Heart right ventricle (tissue), 16 donors: ENCODE measurements around the gene NAA30. TPM values are rescaled to one million over a fixed set of nuclear protein-coding genes. Genes with fewer than 3 reads are reported as not detected.
A peak's percentile ranks its signal among the peaks of the same experiment; 100 is the strongest.
"Not testable (repeated sequence)": the region's sequence is repeated elsewhere in the genome, so short reads cannot be mapped to it uniquely, and the experiment has no call there.

ENCODE experiments used
- ATAC-seq, 8 donors: fragments of 200-7000 bp; cut with Tn5 transposase; one replicate each; pipeline ENCODE4 v1.9.1; 2020; ENCODE audit warnings: mild to moderate bottlenecking in 8 of 8, moderate library complexity in 8 of 8, moderate number of reproducible peaks in 1 of 8
- DNase-seq, 2 donors: peaks; one replicate each; pipeline ENCODE4 v3.0.0-alpha.2; 2020
- H3K27ac ChIP-seq, 10 donors: fragments of 200-600 bp; sonication (generic) in 2 of 10; one replicate each; pipeline versions ENCODE4 v1.5.0 to v1.8.0; 2020 to 2022; ENCODE audit warnings: mild to moderate bottlenecking in 3 of 10
- H3K27me3 ChIP-seq, 7 donors: fragments of 200-600 bp; one replicate each; pipeline ENCODE4 v1.8.0; 2021 to 2022; ENCODE audit warnings: mild to moderate bottlenecking in 2 of 7
- H3K36me3 ChIP-seq, 9 donors: fragments of 200-600 bp; sonication (generic) in 1 of 9; one replicate each; pipeline versions ENCODE4 v1.5.0 to v1.8.0; 2020 to 2022; ENCODE audit warnings: mild to moderate bottlenecking in 2 of 9
- H3K4me1 ChIP-seq, 9 donors: fragments of 200-600 bp; sonication (generic) in 1 of 9; one replicate each; pipeline versions ENCODE4 v1.5.0 to v1.8.0; 2020 to 2022; ENCODE audit warnings: mild to moderate bottlenecking in 4 of 9
- H3K4me3 ChIP-seq, 10 donors: fragments of 200-600 bp; sonication (generic) in 2 of 10; one replicate each; pipeline versions ENCODE4 v1.5.0 to v1.8.0; 2020 to 2022; ENCODE audit warnings: mild to moderate bottlenecking in 7 of 10, moderate library complexity in 2 of 10
- H3K9me3 ChIP-seq, 11 donors: fragments of 200-600 bp in 10 of 11; sonication (generic) in 2 of 11; one replicate each; pipeline versions ENCODE4 v1.5.0 to v1.8.0; 2013 to 2022; ENCODE audit warnings: mild to moderate bottlenecking in 2 of 11, control low read depth in 1 of 11, moderate library complexity in 1 of 11
- CTCF ChIP-seq, 9 donors: fragments of 200-600 bp; sonication (generic) in 2 of 9; IDR thresholded peaks; one replicate each; pipeline versions ENCODE4 v1.5.0 to v1.8.0; 2021 to 2022; ENCODE audit warnings: antibody characterized with exemption in 9 of 9, mild to moderate bottlenecking in 5 of 9, moderate library complexity in 1 of 9
- WGBS, 2 donors: extraction: QIAGEN DNeasy Blood & Tissue Kit; methylation state at CpG; one replicate each; pipeline ENCODE4 v1.1.7; 2013; ENCODE audit warnings: inconsistent platforms in 1 of 2; 5-methylcytosine and 5-hydroxymethylcytosine counted together
- intact Hi-C, 10 donors: fragments of 100-400 bp; cut with DNase I; formaldehyde crosslinking; loops; one replicate each; pipeline versions ENCODE4 v1.11.1 to v1.14.2; 2022
- polyA plus RNA-seq, 2 donors: library from polyadenylated mRNA; stranded (reverse); fragments of 200-250 nt; gene quantifications; one replicate each; pipeline ENCODE4 v1.2.3, GENCODE V29; 2013
- total RNA-seq, 10 donors: library from RNA; stranded (reverse); fragmentation: NEBNext Ultra II Directional in 3 of 10; extraction: Animal tissue kit (Norgen Biotek cat#: 25700) in 3 of 10; gene quantifications; one replicate each; pipeline versions ENCODE4 v1.2.1 to v1.2.4, GENCODE V29; 2021 to 2023
- donor health status: Arrhythmogenic right ventricular cardiomyopathy.
- donor health status: ischemic (EF 13 %, LVEDD 7.1; RV severe dilation, severe dysfunction).
- donor health status: healthy with polysubstance abuse.
- donor health status: DM: no; HTN: yes; CAD: no.
- donor health status: DM: no; HTN: no; CAD: no.
- donor health status: ischemic (EF 25% LVEDD 6.9; RV normal size, moderate dysfunction).
- donor health status: ischemic (EF 25% LVEDD 5.7; RV mildly dilated, moderate dysfunction).
- donor health status: healthy.
- donor health status: DM: yes; HTN: yes; CAD: no.
- donor health status: Ischemic cardiomyopathy.
- donor health status: ischemic (EF 35%, LVEDD 5.7; RV mildly dilated, moderate dysfunction).
- donor health status: nonischemic (EF 11% LVEDD 7.7; RV severe dilation, severe dysfunction).
- donor health status: DM: yes; HTN: yes; CAD: no.
- donor health status: PGD.
- donor health status: ischemic (EF 29% LVEDD 5.4; RV normal size, mild dysfunction).
- donor health status: nonischemic (EF 23%, LVEDD 6.1; RV moderate dilation, normal function).

Gene NAA30
- total and polyA plus RNA-seq, 12 donors: 2.8 to 30.7 (median 26.3) TPM

- Histone ChIP-seq H3K4me1 (no peaks in the 10 kb centered on the region), H3K9me3 (peaks cover 0 to 9% (median 0%) of the 10 kb centered on the region in 11 donors), H3K4me3 (no peak overlapping the region), H3K36me3 (no peaks in the 10 kb centered on the region), H3K27ac (no peak overlapping the region), H3K27me3 (peaks cover 0 to under 1% (median 0%) of the 10 kb centered on the region in 7 donors)
- 53 to 61% methylated on average over 9 of the region's 9 CpGs for WGBS, 2 donors
- no peak for TF ChIP-seq CTCF (IDR thresholded peaks at IDR 0.05)
- intact Hi-C loops: loop anchor here in 1 of 10 donors (1.0 kb wide), 1 partner anchor 21 kb away; no protein-coding TSS in a partner anchor
- no peak for ATAC-seq
- no peak for DNase-seq
Measured at GRCh38 chr14:57352396-57353170, 37.8 kb upstream of the NAA30 start.

GRCh38 chr14:57355081-57355800, 35.1 kb upstream of the NAA30 start:
- ATAC-seq (no peak), DNase-seq (no peak)
- intact Hi-C loops: no loop called here
- no peak for TF ChIP-seq CTCF (IDR thresholded peaks at IDR 0.05)
- 63 to 65% methylated on average over 3 of the region's 3 CpGs for WGBS, 2 donors
- H3K27me3 ChIP-seq: peaks cover 0 to 12% (median 0%) of the 10 kb centered on the region in 7 donors
- H3K27ac ChIP-seq: no peak overlapping the region
- H3K36me3 ChIP-seq: no peaks in the 10 kb centered on the region
- no peak overlapping the region for H3K4me3 ChIP-seq
- peaks cover 0 to 4% (median 0%) of the 10 kb centered on the region in 11 donors for H3K9me3 ChIP-seq
- H3K4me1 ChIP-seq: no peaks in the 10 kb centered on the region

- Histone ChIP-seq H3K9me3 (no peaks in the 10 kb centered on the region), H3K27me3 (peaks cover 0 to 15% (median 0%) of the 10 kb centered on the region in 7 donors), H3K27ac (peak overlapping the region in 2 of 10 donors; percentile 1 to 26), H3K4me3 (no peak overlapping the region), H3K4me1 (peaks cover 0 to 4% (median 0%) of the 10 kb centered on the region in 9 donors), H3K36me3 (no peaks in the 10 kb centered on the region)
- TF ChIP-seq CTCF (IDR thresholded peaks at IDR 0.05): no peak
- DNase-seq (no peak), ATAC-seq (no peak)
- intact Hi-C loops: no loop called here
Measured at GRCh38 chr14:57362361-57362760, 28.0 kb upstream of the NAA30 start.

GRCh38 chr14:57364659-57365450, 25.5 kb upstream of the NAA30 start:
- 67 to 68% methylated on average over 19 of the region's 19 CpGs for WGBS, 2 donors
- Histone ChIP-seq H3K27me3 (peaks cover 0 to 6% (median 0%) of the 10 kb centered on the region in 7 donors), H3K4me1 (peaks cover 0 to 4% (median 0%) of the 10 kb centered on the region in 9 donors), H3K4me3 (no peak overlapping the region), H3K27ac (no peak overlapping the region), H3K36me3 (no peaks in the 10 kb centered on the region), H3K9me3 (peaks cover 0 to 8% (median 0%) of the 10 kb centered on the region in 11 donors)
- intact Hi-C loops: no loop called here
- DNase-seq: no peak
- no peak for TF ChIP-seq CTCF (IDR thresholded peaks at IDR 0.05)
- ATAC-seq: no peak

- peaks cover 0 to 13% (median 0%) of the 10 kb centered on the region in 11 donors for H3K9me3 ChIP-seq
- DNase-seq, H3K4me1 ChIP-seq, H3K27ac ChIP-seq, H3K4me3 ChIP-seq, intact Hi-C loops, ATAC-seq, H3K36me3 ChIP-seq, H3K27me3 ChIP-seq: not testable (repeated sequence)
- WGBS, 2 donors: 92 to 97% methylated on average over 5 of the region's 5 CpGs
Measured at GRCh38 chr14:57370187-57370586, 20.2 kb upstream of the NAA30 start.
